ENCODE data around the gene EFS. TPM values are rescaled to one million over a fixed set of nuclear protein-coding genes. Genes with fewer than 3 reads are reported as not detected.

The EFS gene
- total and polyA plus RNA-seq, 2 of the 8 experiments (the other 6 are each of a cell fraction or from before 2014, with no cell fraction given), result 27.8 to 28.6 TPM

GRCh38 chr14:23388996-23389395 lies 24.0 kb upstream of the EFS start:
- H2AFZ ChIP-seq (ENCODE audit: low read length), result no peak overlapping the region
- H3K56ac ChIP-seq (replicated peaks; ENCODE audit: insufficient read length, low read depth, low read length), result no peak overlapping the region
- no peak overlapping the region for H2BK5ac ChIP-seq (ENCODE audit: low read depth, low read length)
- H3K27me3 ChIP-seq (replicated peaks in 1 of 4; ENCODE audit: control insufficient read depth in 3 of 4, extremely low read depth in 1 of 4, insufficient read depth in 3 of 4, low read length in 3 of 4), result no peaks in the 10 kb centered on the region; a peak in 3 of 7 replicates
- H4K5ac ChIP-seq (ENCODE audit: insufficient read length, low read depth, low read length), result no peak overlapping the region
- no peak overlapping the region for H3K4me2 ChIP-seq (ENCODE audit: insufficient read depth in 1 of 2, low read depth in 2 of 2, low read length in 2 of 2)
- H2BK15ac ChIP-seq (ENCODE audit: low read length), result no peak overlapping the region; the same call in 1 of the 2 replicates
- H3K23me2 ChIP-seq (ENCODE audit: low read depth, low read length), result no peaks in the 10 kb centered on the region; the same call in 1 of the 2 replicates
- H2BK12ac ChIP-seq (ENCODE audit: low read depth, low read length), result no peak overlapping the region
- H3K23ac ChIP-seq (ENCODE audit: insufficient read length), result no peak overlapping the region
- H3K27ac ChIP-seq (ENCODE audit: low read depth, low read length), result no peak overlapping the region
- no peak overlapping the region for H2BK120ac ChIP-seq (replicated peaks; ENCODE audit: low read depth, low read length)
- no peaks in the 10 kb centered on the region for H3K36me3 ChIP-seq (ENCODE audit: control insufficient read depth in 2 of 4, insufficient read depth in 4 of 4, low read length in 3 of 4)
- H4K8ac ChIP-seq (ENCODE audit: extremely low read depth, insufficient read depth, low read length), result no peak overlapping the region; the same call in 1 of the 2 replicates
- no peak overlapping the region for H2AK5ac ChIP-seq (ENCODE audit: low read depth, low read length)
- H2BK20ac ChIP-seq (ENCODE audit: low read length), result no peak overlapping the region
- H3K9me3 ChIP-seq (ENCODE audit: insufficient read depth in 2 of 2, low read depth in 1 of 2, low read length in 1 of 2), result no peaks in the 10 kb centered on the region
- DNase-seq (ENCODE audit: low read depth in 1 of 2, low spot score in 2 of 2), result no peak
- no peaks in the 10 kb centered on the region for H3K79me2 ChIP-seq (ENCODE audit: control insufficient read depth in 1 of 2, insufficient read depth in 2 of 2, low read length in 2 of 2)
- ChIA-PET POLR2A (ENCODE audit: partially characterized antibody) (interaction anchor here (0.8 kb wide), 2 partner anchors 13 to 124 kb away, joined by 3 to 4 read pairs; no protein-coding TSS in a partner anchor), CTCF (ENCODE audit: partially characterized antibody) (interaction anchor here (0.8 to 4.0 kb wide), 8 partner anchors 9 to 118 kb away, joined by 3 to 30 read pairs (median 5); partner anchors contain the start of gene CMTM5)
- H3K4me1 ChIP-seq (replicated peaks in 1 of 4; ENCODE audit: control insufficient read depth in 3 of 4, insufficient read depth in 4 of 4, low read length in 3 of 4), result peaks cover 0 to 10% (median 0%) of the 10 kb centered on the region in 4 experiments; a peak in 1 of 7 replicates
- H3K4me3 ChIP-seq (ENCODE audit: extremely low read depth in 1 of 4, insufficient read depth in 2 of 4, low read depth in 3 of 4, low read length in 4 of 4), result no peak overlapping the region
- FAIRE-seq, result no peak
- 82% methylated on average over 8 of the region's 8 CpGs; no CpG with 5 or more reads in 1 of the 2 experiments for WGBS, 2 experiments (ENCODE audit: extremely low coverage in 1 of 2, insufficient coverage in 1 of 2, insufficient read length in 1 of 2, insufficient replicate concordance in 2 of 2, low coverage in 1 of 2, low lambda C conversion rate in 2 of 2, missing lambda C conversion rate in 1 of 2)
- H3K4ac ChIP-seq (replicated peaks; ENCODE audit: insufficient read length, low read depth, low read length), result no peak overlapping the region
- H4K91ac ChIP-seq (replicated peaks; ENCODE audit: insufficient read length, low read length), result no peak overlapping the region
- H4K20me1 ChIP-seq (replicated peaks in 1 of 2; ENCODE audit: control insufficient read depth in 1 of 2, insufficient read depth in 2 of 2, low read length in 2 of 2), result no peaks in the 10 kb centered on the region
- H3K18ac ChIP-seq (ENCODE audit: extremely low read depth, low read length), result no peak overlapping the region
- H3K14ac ChIP-seq (ENCODE audit: insufficient read length), result no peak overlapping the region
- no peak for TF ChIP-seq POLR2AphosphoS5 (IDR thresholded peaks at IDR 0.05; ENCODE audit: low read depth, low read length)
- no peak for TF ChIP-seq SRF (IDR thresholded peaks at IDR 0.05; ENCODE audit: low read depth, low read length)
- no peak for TF ChIP-seq CTBP2 (IDR thresholded peaks at IDR 0.05; ENCODE audit: borderline replicate concordance, insufficient read depth, insufficient read length, low read length)
- TF ChIP-seq JUND (IDR thresholded peaks at IDR 0.05; ENCODE audit: low read length), result no peak
- TF ChIP-seq, protein P1, sequence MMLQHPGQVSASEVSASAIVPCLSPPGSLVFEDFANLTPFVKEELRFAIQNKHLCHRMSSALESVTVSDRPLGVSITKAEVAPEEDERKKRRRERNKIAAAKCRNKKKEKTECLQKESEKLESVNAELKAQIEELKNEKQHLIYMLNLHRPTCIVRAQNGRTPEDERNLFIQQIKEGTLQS (IDR thresholded peaks at IDR 0.05; ENCODE audit: insufficient read depth, low read depth, low read length), result no peak
- TF ChIP-seq TEAD4 (IDR thresholded peaks at IDR 0.05; ENCODE audit: low read depth, low read length), result no peak
- TF ChIP-seq, protein P2, sequence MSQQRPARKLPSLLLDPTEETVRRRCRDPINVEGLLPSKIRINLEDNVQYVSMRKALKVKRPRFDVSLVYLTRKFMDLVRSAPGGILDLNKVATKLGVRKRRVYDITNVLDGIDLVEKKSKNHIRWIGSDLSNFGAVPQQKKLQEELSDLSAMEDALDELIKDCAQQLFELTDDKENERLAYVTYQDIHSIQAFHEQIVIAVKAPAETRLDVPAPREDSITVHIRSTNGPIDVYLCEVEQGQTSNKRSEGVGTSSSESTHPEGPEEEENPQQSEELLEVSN (IDR thresholded peaks at IDR 0.05), result peak; percentile 50; the same call in 1 of the 2 replicates
- no peak for TF ChIP-seq PHF8 (conservative IDR thresholded peaks at IDR 0.05; ENCODE audit: low read depth, low read length)
- TF ChIP-seq SP2 (IDR thresholded peaks at IDR 0.05; ENCODE audit: low read length), result no peak
- TF ChIP-seq ZNF274 (IDR thresholded peaks at IDR 0.05; ENCODE audit: borderline replicate concordance, extremely low read depth, low read length), result no peak
- no peak for TF ChIP-seq HDAC2 (IDR thresholded peaks at IDR 0.05; ENCODE audit: borderline replicate concordance in 1 of 2, low read depth in 2 of 2, low read length in 2 of 2)
- TF ChIP-seq MAX (IDR thresholded peaks at IDR 0.05), result peak; percentile 14; the same call in 1 of the 2 replicates
- no peaks in the 10 kb centered on the region for H3K79me1 ChIP-seq (ENCODE audit: low read depth, low read length)
- H3K9ac ChIP-seq (replicated peaks in 1 of 4; ENCODE audit: extremely low read depth in 1 of 4, low read depth in 3 of 4, low read length in 3 of 4), result no peak overlapping the region
